Cardiac fibroblast (primary cell): ENCODE results near the gene OSR1.
A peak's percentile ranks its signal among the peaks of the same experiment; 100 is the strongest.
"Not testable (repeated sequence)": the region's sequence is repeated elsewhere in the genome, so short reads cannot be mapped to it uniquely, and the experiment has no call there.

Experiments used
- DNase-seq, 2 donors: peaks; one replicate each; pipeline versions ENCODE4 v3.0.0 to v3.0.0-alpha.2; 2010; ENCODE audit warnings: low read depth in 2 of 2
- H3K4me3 ChIP-seq, 2 donors: replicated peaks in 1 of 2; 1 replicate in 1 of 2; 2 replicates in 1 of 2; pipeline ENCODE4 v1.5.1; 2011; ENCODE audit warnings: low read depth in 2 of 2, low read length in 2 of 2, mild to moderate bottlenecking in 2 of 2, moderate library complexity in 1 of 2
- CTCF ChIP-seq: IDR thresholded peaks from one replicate; pipeline ENCODE4 v1.5.1; 2011; ENCODE audit warnings: low read depth, mild to moderate bottlenecking, low read length, inconsistent platforms

Gene OSR1

GRCh38 chr2:19320813-19321212 is 37.6 kb downstream of the OSR1 start:
- H3K4me3 ChIP-seq, result no peak overlapping the region
- DNase-seq, result no peak
- no peak for TF ChIP-seq CTCF

DNA sequence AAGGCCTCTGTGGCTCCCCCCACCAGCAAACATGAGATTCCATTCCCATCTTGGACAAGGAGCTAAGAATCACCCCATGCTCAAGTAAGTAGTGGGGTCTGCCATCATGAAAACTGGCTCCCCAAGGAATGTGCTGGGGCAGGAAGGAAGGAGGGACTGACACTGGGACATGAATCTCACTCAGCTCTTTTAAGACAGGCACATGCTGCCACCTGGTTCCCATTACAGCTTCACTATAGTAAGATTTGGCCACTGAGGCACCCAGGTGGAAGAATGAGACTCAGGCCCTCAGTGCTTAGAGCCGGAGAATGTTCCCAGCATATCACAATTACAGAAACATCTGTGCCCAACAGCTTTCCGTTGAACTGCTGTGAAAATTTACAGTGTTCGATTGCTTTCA is 38.7 kb downstream of the OSR1 start:
- DNase-seq, result no peak
- H3K4me3 ChIP-seq, result no peak overlapping the region
- no peak for TF ChIP-seq CTCF

DNA sequence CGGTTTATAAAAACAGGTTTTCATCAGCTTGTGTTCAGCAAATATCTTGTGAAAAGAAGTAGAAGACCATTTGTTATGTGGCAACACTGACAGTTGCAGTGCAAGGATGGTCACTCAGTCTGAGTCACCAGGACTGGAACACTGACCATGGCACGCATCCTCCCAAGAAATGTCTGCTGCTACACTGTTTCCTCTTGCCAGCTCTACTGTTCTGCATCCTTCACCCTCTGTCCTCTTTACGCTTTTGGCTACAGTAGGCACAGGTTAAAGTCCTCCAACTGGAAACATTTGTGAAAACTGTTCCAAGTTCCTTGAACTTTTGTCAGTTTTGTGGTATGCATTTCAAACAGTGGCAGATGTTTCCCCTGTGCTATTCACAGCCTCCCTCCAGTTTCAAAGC is 39.4 kb downstream of the OSR1 start:
- no peak overlapping the region for H3K4me3 ChIP-seq
- no peak for TF ChIP-seq CTCF
- DNase-seq, result no peak

- TF ChIP-seq CTCF, result no peak
- no peak overlapping the region for H3K4me3 ChIP-seq
- DNase-seq, result no peak
These were observed 44.9 kb downstream of the OSR1 start for GRCh38 chr2:19313553-19313952.

GRCh38 chr2:19312949-19313348 is 45.5 kb downstream of the OSR1 start:
- H3K4me3 ChIP-seq, result no peak overlapping the region
- TF ChIP-seq CTCF, result peak; percentile 47
- peak; percentile 68 to 77 for DNase-seq

DNA sequence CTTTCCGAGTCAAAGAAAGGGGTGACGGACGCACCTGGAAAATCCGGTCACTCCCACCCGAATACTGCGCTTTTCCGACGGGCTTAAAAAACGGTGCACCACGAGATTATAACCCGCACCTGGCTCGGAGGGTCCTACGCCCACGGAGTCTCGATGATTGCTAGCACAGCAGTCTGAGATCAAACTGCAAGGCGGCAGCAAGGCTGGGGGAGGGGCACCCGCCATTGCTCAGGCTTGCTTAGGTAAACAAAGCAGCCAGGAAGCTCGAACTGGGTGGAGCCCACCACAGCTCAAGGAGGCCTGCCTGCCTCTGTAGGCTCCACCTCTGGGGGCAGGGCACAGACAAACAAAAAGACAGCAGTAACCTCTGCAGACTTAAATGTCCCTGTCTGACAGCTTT is 52.4 kb downstream of the OSR1 start:
- not testable (repeated sequence) for H3K4me3 ChIP-seq, DNase-seq

- not testable (repeated sequence) for DNase-seq, H3K4me3 ChIP-seq
These were observed 52.9 kb downstream of the OSR1 start for GRCh38 chr2:19305400-19306055.

GRCh38 chr2:19301706-19302105 is 56.7 kb downstream of the OSR1 start:
- TF ChIP-seq CTCF, result no peak
- DNase-seq, result no peak
- H3K4me3 ChIP-seq, result no peak overlapping the region
